HL-60 (cell line): ENCODE data around the gene LUZP2.

Experiments used
- DNase-seq, 2 experiments: peaks; one replicate each; pipeline ENCODE4 v3.0.0-alpha.2; 2010 to 2020; ENCODE audit warnings: low read depth in 1 of 2, low spot score in 1 of 2
- H3K27ac ChIP-seq: fragments of 250-450 bp; sonication (Bioruptor Pico); replicated peaks from 2 replicates; pipeline ENCODE4 v1.5.1; 2020; ENCODE audit warnings: mild to moderate bottlenecking, moderate library complexity
- H3K27me3 ChIP-seq: fragments of 250-450 bp; sonication (Bioruptor Pico); 2 replicates; pipeline ENCODE4 v1.5.1; 2021; ENCODE audit warnings: mild to moderate bottlenecking, moderate library complexity; ENCODE audit not compliant: insufficient read depth, poor library complexity, severe bottlenecking
- H3K4me3 ChIP-seq: replicated peaks from 2 replicates; pipeline ENCODE4 v1.5.1; 2011; ENCODE audit warnings: mild to moderate bottlenecking, control low read depth, low read length; ENCODE audit not compliant: insufficient read depth
- CTCF ChIP-seq: IDR thresholded peaks from one replicate; pipeline ENCODE4 v1.5.1; 2011; ENCODE audit warnings: low read length, control low read depth, inconsistent platforms; ENCODE audit not compliant: insufficient read depth
- GABPA ChIP-seq: IDR thresholded peaks from 2 replicates; pipeline ENCODE4 v1.6.1; 2012; ENCODE audit warnings: low read depth
- POLR2AphosphoS5 ChIP-seq: IDR thresholded peaks from 2 replicates; pipeline ENCODE4 v1.6.1; 2012; ENCODE audit warnings: low read depth
- REST ChIP-seq: IDR thresholded peaks from 2 replicates; pipeline ENCODE4 v1.6.1; 2012; ENCODE audit warnings: low read depth; ENCODE audit not compliant: insufficient replicate concordance
- SPI1 ChIP-seq: IDR thresholded peaks from 2 replicates; pipeline ENCODE4 v1.6.1; 2012; ENCODE audit warnings: low read depth, mild to moderate bottlenecking, borderline replicate concordance

LUZP2 gene

GRCh38 chr11:24642648-24643047 lies 145.8 kb downstream of the LUZP2 start:
- Histone ChIP-seq H3K27ac (no peak overlapping the region), H3K4me3 (no peak overlapping the region), H3K27me3 (no peaks in the 10 kb centered on the region)
- no peak for TF ChIP-seq POLR2AphosphoS5
- no peak for TF ChIP-seq GABPA
- TF ChIP-seq CTCF, result no peak
- no peak for TF ChIP-seq REST
- no peak for TF ChIP-seq SPI1
- no peak for DNase-seq

GRCh38 chr11:24645563-24645962 lies 148.7 kb downstream of the LUZP2 start:
- DNase-seq, result no peak
- no peak overlapping the region for H3K27ac ChIP-seq
- H3K4me3 ChIP-seq, result no peak overlapping the region
- no peaks in the 10 kb centered on the region for H3K27me3 ChIP-seq
- TF ChIP-seq GABPA (no peak), CTCF (no peak), REST (no peak), POLR2AphosphoS5 (no peak), SPI1 (no peak)

- Histone ChIP-seq H3K27me3 (no peaks in the 10 kb centered on the region), H3K4me3 (no peak overlapping the region), H3K27ac (no peak overlapping the region)
- no peak for TF ChIP-seq CTCF
- no peak for TF ChIP-seq GABPA
- TF ChIP-seq SPI1, result no peak
- TF ChIP-seq REST, result no peak
- TF ChIP-seq POLR2AphosphoS5, result no peak
- no peak for DNase-seq
Observed at GRCh38 chr11:24651873-24652272, 155.0 kb downstream of the LUZP2 start.
